ENCODE measurements around the gene BRINP2.
A peak's percentile ranks its signal among the peaks of the same experiment; 100 is the strongest.

Gene BRINP2

GRCh38 chr1:177174921-177175634 lies 4.3 kb downstream of the BRINP2 start:
- H3K4me1 ChIP-seq (ENCODE audit: insufficient read depth, low read length) = no peaks in the 10 kb centered on the region
- no peak overlapping the region for H3K4me3 ChIP-seq (ENCODE audit: low read length)
- H2AFZ ChIP-seq (ENCODE audit: low read depth, low read length) = no peak overlapping the region
- H3K9me3 ChIP-seq (ENCODE audit: low read length) = no peaks in the 10 kb centered on the region
- peaks cover 35% of the 10 kb centered on the region for H3K27me3 ChIP-seq (ENCODE audit: insufficient read depth, low read length)
- no peaks in the 10 kb centered on the region for H3K36me3 ChIP-seq (ENCODE audit: insufficient read depth, low read length)

DNA sequence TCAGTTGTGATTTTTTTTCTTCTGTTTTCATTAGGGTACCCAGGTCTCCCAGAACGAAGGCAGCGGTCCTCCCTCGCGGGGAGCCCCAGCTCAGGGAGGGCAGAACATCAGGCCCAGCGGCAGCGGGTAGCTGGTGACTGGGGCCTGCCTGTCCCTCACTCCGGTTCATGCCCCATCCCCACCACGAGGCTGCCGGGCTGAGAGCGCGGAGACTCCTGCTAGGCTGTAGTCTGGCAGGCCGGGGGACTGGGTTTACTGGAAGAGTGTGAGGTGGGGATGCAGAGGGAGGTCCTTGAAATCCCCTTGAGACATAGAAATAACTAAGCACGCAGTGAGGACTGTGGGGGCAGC lies 10.5 kb downstream of the BRINP2 start:
- Histone ChIP-seq H2AFZ (ENCODE audit: low read depth, low read length) (peak overlapping the region; percentile 17), H3K27me3 (ENCODE audit: insufficient read depth, low read length) (peaks cover 14% of the 10 kb centered on the region), H3K36me3 (ENCODE audit: insufficient read depth, low read length) (no peaks in the 10 kb centered on the region), H3K4me1 (ENCODE audit: insufficient read depth, low read length) (peaks cover 3% of the 10 kb centered on the region), H3K4me3 (ENCODE audit: low read length) (no peak overlapping the region), H3K9me3 (ENCODE audit: low read length) (no peaks in the 10 kb centered on the region)

GRCh38 chr1:177181631-177182291 lies 11.0 kb downstream of the BRINP2 start:
- H2AFZ ChIP-seq (ENCODE audit: low read depth, low read length) = peak overlapping the region; percentile 17
- no peaks in the 10 kb centered on the region for H3K9me3 ChIP-seq (ENCODE audit: low read length)
- H3K36me3 ChIP-seq (ENCODE audit: insufficient read depth, low read length) = no peaks in the 10 kb centered on the region
- H3K4me1 ChIP-seq (ENCODE audit: insufficient read depth, low read length) = peaks cover 3% of the 10 kb centered on the region
- no peak overlapping the region for H3K4me3 ChIP-seq (ENCODE audit: low read length)
- H3K27me3 ChIP-seq (ENCODE audit: insufficient read depth, low read length) = peaks cover 14% of the 10 kb centered on the region

GRCh38 chr1:177183836-177184235 lies 13.1 kb downstream of the BRINP2 start:
- peaks cover 3% of the 10 kb centered on the region for H3K4me1 ChIP-seq (ENCODE audit: insufficient read depth, low read length)
- no peak overlapping the region for H2AFZ ChIP-seq (ENCODE audit: low read depth, low read length)
- peaks cover 14% of the 10 kb centered on the region for H3K27me3 ChIP-seq (ENCODE audit: insufficient read depth, low read length)
- H3K9me3 ChIP-seq (ENCODE audit: low read length) = no peaks in the 10 kb centered on the region
- H3K36me3 ChIP-seq (ENCODE audit: insufficient read depth, low read length) = no peaks in the 10 kb centered on the region
- no peak overlapping the region for H3K4me3 ChIP-seq (ENCODE audit: low read length)

GRCh38 chr1:177185209-177185608 lies 14.5 kb downstream of the BRINP2 start:
- H2AFZ ChIP-seq (ENCODE audit: low read depth, low read length) = no peak overlapping the region
- peaks cover 14% of the 10 kb centered on the region for H3K27me3 ChIP-seq (ENCODE audit: insufficient read depth, low read length)
- H3K9me3 ChIP-seq (ENCODE audit: low read length) = no peaks in the 10 kb centered on the region
- H3K36me3 ChIP-seq (ENCODE audit: insufficient read depth, low read length) = no peaks in the 10 kb centered on the region
- peaks cover 3% of the 10 kb centered on the region for H3K4me1 ChIP-seq (ENCODE audit: insufficient read depth, low read length)
- no peak overlapping the region for H3K4me3 ChIP-seq (ENCODE audit: low read length)

DNA sequence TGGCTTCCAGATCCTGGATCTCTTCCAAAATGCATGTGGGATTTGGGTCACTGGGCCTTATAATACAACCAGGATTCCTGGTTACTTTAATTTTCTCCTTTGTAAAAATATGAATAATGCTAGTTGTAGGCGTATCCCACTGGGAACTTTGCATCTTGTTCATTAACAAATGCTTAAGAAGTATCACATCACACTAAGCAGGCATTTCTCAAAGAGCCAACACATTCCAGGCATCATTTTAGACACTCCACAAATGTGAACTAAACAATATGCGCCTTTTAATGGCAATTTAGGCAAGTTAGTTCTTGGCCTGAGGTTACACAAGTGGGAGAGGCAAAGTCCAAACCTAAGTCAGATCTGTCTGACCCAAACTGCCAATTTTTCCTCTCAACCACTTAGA lies 15.9 kb downstream of the BRINP2 start:
- Histone ChIP-seq H3K9me3 (ENCODE audit: low read length) (no peaks in the 10 kb centered on the region), H3K27me3 (ENCODE audit: insufficient read depth, low read length) (peaks cover 5% of the 10 kb centered on the region), H2AFZ (ENCODE audit: low read depth, low read length) (no peak overlapping the region), H3K36me3 (ENCODE audit: insufficient read depth, low read length) (no peaks in the 10 kb centered on the region), H3K4me3 (ENCODE audit: low read length) (no peak overlapping the region), H3K4me1 (ENCODE audit: insufficient read depth, low read length) (no peaks in the 10 kb centered on the region)

DNA sequence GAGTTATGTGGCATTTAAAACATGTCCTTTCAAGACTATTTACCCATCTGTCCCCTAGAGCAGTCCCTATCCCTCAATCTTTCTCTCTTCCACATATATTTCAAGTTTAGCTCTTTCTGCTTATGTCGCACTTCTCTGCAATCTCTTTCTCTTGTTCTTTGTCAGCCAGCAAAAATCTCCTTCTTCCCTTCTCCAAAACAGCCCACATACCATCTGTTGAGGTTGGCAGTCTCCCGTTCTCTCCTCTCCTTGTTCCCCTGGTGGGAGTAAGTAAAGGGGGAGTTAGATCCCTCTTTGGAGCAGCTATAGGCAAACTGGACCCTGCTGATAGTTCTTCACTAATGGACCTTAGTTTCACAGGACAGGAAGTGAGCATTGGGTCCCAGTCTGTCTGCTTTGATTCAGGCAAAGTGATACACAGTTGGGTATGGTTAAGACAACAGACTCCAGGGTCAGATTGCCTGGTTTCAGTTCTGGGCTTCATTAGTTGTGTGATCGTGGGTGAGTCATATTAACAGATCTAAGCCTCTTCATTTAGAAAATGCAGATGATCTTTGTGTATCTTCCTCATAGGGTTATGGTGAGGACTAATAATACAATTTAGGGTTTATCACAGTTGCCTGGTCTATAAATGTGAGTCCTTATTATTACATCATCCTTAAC lies 19.7 kb downstream of the BRINP2 start:
- Histone ChIP-seq H3K4me1 (ENCODE audit: insufficient read depth, low read length) (no peaks in the 10 kb centered on the region), H2AFZ (ENCODE audit: low read depth, low read length) (no peak overlapping the region), H3K27me3 (ENCODE audit: insufficient read depth, low read length) (no peaks in the 10 kb centered on the region), H3K9me3 (ENCODE audit: low read length) (no peaks in the 10 kb centered on the region), H3K4me3 (ENCODE audit: low read length) (no peak overlapping the region), H3K36me3 (ENCODE audit: insufficient read depth, low read length) (no peaks in the 10 kb centered on the region)

- no peaks in the 10 kb centered on the region for H3K4me1 ChIP-seq (ENCODE audit: insufficient read depth, low read length)
Observed at GRCh38 chr1:177198243-177198642, 27.5 kb downstream of the BRINP2 start.

GRCh38 chr1:177200290-177200689 lies 29.5 kb downstream of the BRINP2 start:
- H3K27me3 ChIP-seq (ENCODE audit: insufficient read depth, low read length) = no peaks in the 10 kb centered on the region
- no peaks in the 10 kb centered on the region for H3K36me3 ChIP-seq (ENCODE audit: insufficient read depth, low read length)
- H3K4me3 ChIP-seq (ENCODE audit: low read length) = no peak overlapping the region
- H3K9me3 ChIP-seq (ENCODE audit: low read length) = no peaks in the 10 kb centered on the region
- H3K4me1 ChIP-seq (ENCODE audit: insufficient read depth, low read length) = no peaks in the 10 kb centered on the region
- H2AFZ ChIP-seq (ENCODE audit: low read depth, low read length) = no peak overlapping the region

More at GRCh38 chr1:177198243-177198642, 27.5 kb downstream of the BRINP2 start:
- Histone ChIP-seq H3K27me3 (ENCODE audit: insufficient read depth, low read length) (no peaks in the 10 kb centered on the region), H3K4me3 (ENCODE audit: low read length) (no peak overlapping the region), H3K36me3 (ENCODE audit: insufficient read depth, low read length) (no peaks in the 10 kb centered on the region), H3K9me3 (ENCODE audit: low read length) (no peaks in the 10 kb centered on the region), H2AFZ (ENCODE audit: low read depth, low read length) (no peak overlapping the region)

- no peaks in the 10 kb centered on the region for H3K4me1 ChIP-seq (ENCODE audit: insufficient read depth, low read length)
- H2AFZ ChIP-seq (ENCODE audit: low read depth, low read length) = no peak overlapping the region
- no peaks in the 10 kb centered on the region for H3K27me3 ChIP-seq (ENCODE audit: insufficient read depth, low read length)
- H3K4me3 ChIP-seq (ENCODE audit: low read length) = no peak overlapping the region
- no peaks in the 10 kb centered on the region for H3K36me3 ChIP-seq (ENCODE audit: insufficient read depth, low read length)
- H3K9me3 ChIP-seq (ENCODE audit: low read length) = no peaks in the 10 kb centered on the region
Observed at GRCh38 chr1:177206831-177207355, 36.1 kb downstream of the BRINP2 start.

DNA sequence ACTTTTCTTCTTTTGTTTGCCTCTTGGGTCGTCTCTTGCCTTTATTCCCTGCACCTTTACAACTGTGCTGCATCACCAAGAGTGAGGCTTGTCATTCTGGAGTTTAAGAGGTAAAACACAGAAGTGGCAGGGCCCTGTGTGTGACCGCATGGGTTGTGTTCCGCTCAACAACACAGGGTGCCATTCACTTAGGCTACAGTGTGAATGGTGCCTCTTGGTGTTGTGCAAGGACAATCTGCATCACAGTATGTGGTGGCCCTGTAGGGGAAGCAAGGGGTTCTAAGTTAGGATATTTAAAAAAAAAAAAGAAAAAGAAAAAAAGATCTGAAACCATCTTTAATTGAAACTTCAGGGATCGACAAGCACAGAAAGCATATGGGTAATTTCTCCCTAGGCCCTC lies 38.2 kb downstream of the BRINP2 start:
- Histone ChIP-seq H2AFZ (ENCODE audit: low read depth, low read length) (no peak overlapping the region), H3K27me3 (ENCODE audit: insufficient read depth, low read length) (no peaks in the 10 kb centered on the region), H3K36me3 (ENCODE audit: insufficient read depth, low read length) (no peaks in the 10 kb centered on the region), H3K9me3 (ENCODE audit: low read length) (no peaks in the 10 kb centered on the region), H3K4me1 (ENCODE audit: insufficient read depth, low read length) (no peaks in the 10 kb centered on the region), H3K4me3 (ENCODE audit: low read length) (no peak overlapping the region)

GRCh38 chr1:177209357-177209756 lies 38.6 kb downstream of the BRINP2 start:
- H3K4me3 ChIP-seq (ENCODE audit: low read length) = no peak overlapping the region
- no peaks in the 10 kb centered on the region for H3K36me3 ChIP-seq (ENCODE audit: insufficient read depth, low read length)
- no peak overlapping the region for H2AFZ ChIP-seq (ENCODE audit: low read depth, low read length)
- H3K4me1 ChIP-seq (ENCODE audit: insufficient read depth, low read length) = no peaks in the 10 kb centered on the region
- no peaks in the 10 kb centered on the region for H3K9me3 ChIP-seq (ENCODE audit: low read length)
- H3K27me3 ChIP-seq (ENCODE audit: insufficient read depth, low read length) = no peaks in the 10 kb centered on the region

DNA sequence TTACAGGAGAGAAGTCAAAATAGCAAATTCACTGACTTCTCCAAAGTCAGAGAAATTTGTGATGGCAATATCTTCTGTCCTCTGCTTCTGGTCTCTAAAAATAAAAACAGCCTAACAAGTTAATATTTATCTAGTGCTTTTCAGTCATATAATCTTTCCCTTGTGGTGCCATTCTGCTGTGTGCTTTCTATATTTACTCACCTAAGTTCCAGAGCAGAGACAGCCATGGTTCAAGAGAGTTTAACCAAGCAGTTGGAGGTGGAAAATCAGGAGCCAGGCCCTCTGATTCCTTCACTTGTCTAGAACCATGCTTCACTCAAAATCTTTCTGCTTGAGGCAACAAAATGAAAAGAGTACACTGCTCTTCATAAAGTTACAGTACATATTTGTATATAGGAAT lies 39.3 kb downstream of the BRINP2 start:
- Histone ChIP-seq H3K27me3 (ENCODE audit: insufficient read depth, low read length) (no peaks in the 10 kb centered on the region), H3K9me3 (ENCODE audit: low read length) (no peaks in the 10 kb centered on the region), H3K4me1 (ENCODE audit: insufficient read depth, low read length) (no peaks in the 10 kb centered on the region)

More for the DNA sequence above, 39.3 kb downstream of the BRINP2 start:
- Histone ChIP-seq H2AFZ (ENCODE audit: low read depth, low read length) (no peak overlapping the region), H3K36me3 (ENCODE audit: insufficient read depth, low read length) (no peaks in the 10 kb centered on the region), H3K4me3 (ENCODE audit: low read length) (no peak overlapping the region)
